Activated CD4-positive, alpha-beta T cell treated with anti-CD3 and anti-CD28 coated beads, Interleukin-2, amount 50 U/mL, for 1 hour (primary cell): Measurements from ENCODE around the gene FSTL4.

Experiments used
- DNase-seq: peaks from one replicate; pipeline ENCODE4 v3.0.0-alpha.2; 2020

FSTL4 gene

DNA sequence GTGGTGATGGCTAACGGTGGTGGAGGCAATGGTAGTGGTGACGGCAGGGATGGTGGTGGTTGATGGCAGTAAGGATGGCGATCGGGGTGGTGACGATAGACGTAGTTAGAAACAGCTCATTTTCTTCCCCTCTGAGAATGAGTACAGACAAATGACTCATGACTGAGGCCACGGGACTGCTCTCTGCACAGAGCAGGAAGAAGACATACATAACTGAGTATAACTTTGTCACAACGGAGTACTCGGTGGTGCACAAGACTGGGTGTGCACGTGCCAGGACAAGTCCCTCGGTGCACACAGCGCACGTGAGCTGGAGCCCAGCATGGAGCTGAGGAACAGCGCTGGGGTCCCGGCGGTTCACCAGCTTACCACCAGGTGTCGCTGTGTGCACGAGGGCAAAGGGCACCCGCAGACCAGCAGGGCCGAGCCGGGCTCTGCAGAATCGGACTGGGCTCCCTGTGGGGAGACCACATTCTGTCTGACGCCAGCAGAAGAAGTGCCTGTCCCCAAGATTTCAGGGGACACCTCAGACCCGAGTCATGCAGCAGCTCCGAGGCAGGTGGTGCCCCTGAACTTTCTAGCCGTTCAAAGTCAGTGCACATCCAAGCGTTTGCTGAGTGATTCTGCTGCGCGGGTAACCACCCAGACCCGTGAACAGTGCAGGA lies 188.6 kb downstream of the FSTL4 start:
- DNase-seq = peak; percentile 66

DNA sequence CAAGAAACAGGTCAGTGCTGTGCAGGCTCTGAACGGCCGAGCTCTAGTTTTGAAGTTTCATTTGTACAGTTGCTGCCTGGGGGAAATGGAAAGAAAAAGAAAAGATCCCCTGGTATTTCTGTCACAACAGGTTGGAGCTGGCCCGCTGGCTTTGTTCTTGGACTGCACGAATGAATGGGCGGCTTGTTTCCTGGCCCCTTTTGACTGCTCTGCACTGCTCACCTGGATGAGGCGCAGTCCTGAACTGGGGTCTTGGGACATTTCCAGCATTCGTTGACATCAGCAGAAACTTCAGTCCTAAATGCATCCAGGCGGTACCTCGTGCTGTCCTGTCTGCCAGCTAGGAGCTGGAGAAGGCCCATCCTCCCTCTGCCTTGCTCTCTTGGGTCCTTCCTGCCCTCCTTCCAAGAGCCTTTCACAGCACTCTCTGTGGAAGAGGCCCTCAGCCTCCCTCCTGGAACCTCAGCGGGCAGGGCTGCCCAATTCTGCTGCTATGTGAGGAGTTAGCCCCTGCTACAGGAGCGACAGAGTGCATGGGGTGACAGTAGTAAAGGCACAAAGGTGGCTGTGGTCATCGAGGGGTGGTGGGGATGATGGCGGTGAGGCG lies 189.2 kb downstream of the FSTL4 start:
- DNase-seq = no peak

DNA sequence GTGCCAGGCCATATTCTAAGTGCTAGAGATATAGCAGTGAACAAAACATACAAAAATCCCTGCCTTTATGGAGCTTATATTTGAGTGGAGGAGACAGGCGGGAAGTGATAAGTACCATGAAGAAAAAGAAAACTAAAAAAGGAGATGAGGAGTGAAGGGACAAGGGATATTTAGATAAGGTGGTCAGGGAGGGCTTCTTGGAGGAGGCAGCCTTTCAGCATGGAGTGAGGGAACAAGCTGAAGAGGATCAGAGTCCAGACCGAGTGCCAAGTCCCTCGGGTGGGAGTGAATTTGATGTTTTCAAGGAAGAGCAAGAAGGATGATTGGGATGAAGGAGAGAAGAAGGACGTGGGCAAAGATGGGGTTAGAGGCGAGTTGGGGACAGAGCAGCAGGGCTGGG lies 190.5 kb downstream of the FSTL4 start:
- DNase-seq = no peak

DNA sequence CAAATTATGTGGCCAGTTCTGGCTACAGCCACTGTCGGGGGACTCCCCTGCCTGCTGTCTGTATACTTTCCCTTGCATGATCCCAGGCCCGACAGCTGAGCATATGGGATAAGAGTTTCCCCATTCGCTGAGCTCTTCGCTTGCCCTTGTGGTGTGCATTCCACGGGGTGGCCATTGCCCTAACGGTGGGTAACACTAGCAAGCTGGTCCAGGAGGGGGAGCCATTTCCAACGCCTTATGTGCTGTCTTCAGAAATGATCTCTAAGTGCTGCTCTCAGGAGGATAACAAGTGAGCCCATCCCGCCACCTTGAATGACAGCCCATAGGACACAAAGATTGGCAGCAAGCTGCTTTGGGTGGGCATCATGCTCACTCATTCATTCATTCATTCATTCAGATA lies 190.9 kb downstream of the FSTL4 start:
- DNase-seq = no peak

DNA sequence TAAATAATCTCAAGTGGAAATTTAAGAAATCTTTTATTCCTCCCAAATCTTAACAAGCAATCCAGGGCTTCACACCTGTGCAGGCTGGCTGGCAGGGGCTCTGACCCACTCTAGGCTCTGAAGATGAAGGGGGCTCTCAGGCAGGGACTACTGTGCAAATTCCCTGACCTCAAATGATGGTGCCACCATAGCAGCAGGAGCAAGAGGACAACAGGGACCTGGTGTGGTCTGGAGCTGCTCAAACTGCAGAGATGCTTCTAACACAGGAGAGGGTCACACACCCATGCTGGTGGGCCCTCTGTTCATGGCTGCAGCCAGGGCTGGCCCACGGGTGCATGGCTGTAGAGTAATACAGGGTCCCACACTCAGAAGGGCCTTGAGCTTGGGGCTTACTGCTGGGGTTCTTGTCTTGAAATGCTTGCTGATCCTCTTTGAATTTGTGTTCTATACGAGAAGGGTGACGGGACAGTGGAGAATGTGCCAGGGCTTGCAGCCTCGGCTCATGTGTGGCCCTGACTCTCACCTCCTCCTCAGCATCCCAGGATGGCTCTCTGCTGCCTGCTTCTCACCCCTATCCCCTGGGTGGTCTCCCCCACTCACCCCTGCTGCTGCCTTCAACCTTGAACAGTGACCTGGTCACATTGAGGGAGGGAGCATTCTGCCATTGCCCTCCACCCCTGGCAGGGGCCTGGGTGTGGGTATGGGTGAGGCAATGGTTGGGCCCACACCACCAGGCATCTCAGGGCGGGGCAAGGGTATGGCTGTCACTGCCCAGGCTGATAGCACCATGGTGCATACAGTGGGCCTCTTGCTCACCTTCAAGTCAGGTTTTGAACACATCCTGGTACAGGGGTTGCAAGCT lies 191.7 kb downstream of the FSTL4 start:
- DNase-seq = no peak

DNA sequence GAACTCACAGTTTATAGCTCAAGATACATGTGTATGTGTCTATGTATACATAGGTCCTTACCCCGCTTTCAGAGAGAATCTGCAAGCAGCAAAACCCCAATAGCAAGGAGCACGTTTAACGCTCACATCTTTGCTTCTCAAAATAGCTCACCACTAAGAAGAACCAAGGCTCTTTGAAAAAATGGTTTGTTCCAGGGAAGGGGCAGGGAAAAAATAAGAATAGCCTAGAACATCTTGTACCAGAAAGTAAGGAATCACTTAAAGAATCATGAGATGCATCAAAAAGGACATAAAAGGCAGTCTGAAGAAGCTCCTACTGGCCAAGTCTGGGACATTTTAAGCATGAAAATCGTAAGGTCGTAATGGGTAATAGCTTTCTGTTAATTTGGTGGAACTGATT lies 196.4 kb downstream of the FSTL4 start:
- DNase-seq = no peak

DNA sequence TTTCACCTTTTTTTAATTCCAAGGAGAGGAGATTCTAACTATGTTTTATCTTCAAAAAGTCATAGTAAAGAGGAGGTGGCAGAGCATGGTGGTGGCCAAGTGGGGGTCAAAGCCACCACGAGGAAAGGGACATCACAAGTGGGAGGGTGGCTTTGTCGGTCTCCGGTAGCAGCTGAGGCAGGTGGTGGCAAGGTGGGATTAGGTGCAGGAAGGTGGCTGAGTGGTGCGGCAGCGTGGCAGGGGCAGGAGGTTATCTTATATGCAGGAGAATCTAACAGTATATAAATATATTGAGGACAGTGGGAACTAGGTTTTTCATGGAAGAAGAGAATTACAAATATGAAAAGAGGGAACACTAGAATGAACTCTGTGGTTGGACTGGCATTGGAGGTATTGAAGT lies 196.8 kb downstream of the FSTL4 start:
- DNase-seq = no peak

DNA sequence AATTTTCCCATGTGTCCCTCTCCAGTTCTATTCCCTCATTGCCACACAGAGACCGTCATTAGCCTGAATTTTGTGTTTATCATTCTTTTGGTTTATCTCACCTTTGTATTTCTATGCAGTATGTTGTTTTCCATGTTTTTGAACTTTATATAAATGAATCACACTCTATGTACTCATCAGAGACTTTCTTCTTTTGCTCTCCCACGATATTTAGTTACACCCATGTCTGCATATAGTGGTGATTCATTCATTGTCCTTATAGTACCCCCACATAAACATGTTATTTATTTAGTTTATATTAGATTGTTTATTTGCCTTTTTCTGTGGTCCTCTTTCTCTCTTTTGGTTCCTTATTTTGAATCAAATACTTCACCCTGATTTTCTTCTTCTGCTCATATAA lies 199.7 kb downstream of the FSTL4 start:
- DNase-seq = no peak

DNA sequence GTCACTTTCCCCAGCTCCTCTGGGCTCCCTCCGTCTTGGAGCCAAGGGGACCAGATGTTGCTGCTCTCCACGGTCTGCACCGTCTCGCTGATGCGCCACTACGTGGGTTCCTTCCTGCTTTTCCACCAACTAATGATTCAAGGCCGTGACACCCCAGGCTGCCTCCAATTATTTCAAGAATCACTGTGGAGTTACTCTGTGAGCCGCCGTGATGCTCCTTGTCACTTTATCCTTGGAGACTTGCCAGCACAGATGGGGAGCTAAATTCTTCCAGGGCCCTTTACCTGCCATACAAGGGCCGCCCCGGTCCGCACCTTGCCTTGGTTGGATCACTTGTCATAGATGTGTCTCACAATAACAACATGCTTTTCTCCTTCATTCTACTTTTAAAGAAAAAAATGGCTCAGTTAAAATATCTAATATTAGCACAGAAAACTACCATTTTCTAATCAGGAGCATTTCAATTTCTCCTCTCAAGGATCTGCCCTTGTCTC lies 202.0 kb downstream of the FSTL4 start:
- DNase-seq = no peak

DNA sequence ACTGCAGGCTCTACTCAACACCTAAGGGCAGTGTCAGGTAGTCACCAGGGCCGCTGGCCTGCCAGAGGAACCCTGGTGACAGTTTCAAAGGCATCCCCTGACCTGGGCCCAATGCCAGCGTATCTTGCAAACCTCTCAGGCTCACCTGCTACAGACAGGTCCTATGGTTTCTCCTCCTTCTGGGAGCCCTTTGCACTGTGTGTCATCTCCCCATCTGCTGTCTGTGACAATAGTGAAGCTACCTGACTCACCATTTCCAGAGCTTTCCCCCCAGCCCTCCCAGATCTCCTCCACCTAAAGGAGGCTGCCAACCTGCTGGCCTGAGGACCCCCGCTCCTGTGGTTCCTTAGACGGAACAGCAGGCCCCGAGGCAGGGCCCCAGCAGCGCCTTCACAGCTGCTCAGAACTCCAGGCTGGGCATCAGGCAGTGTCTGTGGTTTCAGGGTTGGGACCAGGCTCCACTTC lies 203.1 kb downstream of the FSTL4 start:
- no peak for DNase-seq

DNA sequence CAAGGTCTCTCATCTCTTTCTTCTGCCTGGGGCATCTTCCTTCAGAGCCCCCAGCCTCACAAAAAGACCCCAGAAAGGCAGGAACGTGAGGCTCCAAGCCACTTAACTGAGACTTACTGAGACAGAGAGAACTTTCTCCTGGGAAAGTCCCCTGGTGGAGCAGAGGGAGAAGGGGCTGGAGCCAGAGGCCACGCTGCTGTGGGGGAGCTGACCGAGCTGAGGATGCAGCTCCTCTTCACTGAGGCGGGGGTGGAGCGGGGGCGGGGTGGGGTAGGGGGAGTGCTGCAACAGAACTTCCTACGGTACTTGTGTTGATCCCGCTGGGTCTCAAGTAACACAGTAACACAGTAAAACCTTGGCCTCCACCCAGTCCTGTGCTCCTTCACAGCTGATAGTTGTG lies 204.0 kb downstream of the FSTL4 start:
- no peak for DNase-seq

DNA sequence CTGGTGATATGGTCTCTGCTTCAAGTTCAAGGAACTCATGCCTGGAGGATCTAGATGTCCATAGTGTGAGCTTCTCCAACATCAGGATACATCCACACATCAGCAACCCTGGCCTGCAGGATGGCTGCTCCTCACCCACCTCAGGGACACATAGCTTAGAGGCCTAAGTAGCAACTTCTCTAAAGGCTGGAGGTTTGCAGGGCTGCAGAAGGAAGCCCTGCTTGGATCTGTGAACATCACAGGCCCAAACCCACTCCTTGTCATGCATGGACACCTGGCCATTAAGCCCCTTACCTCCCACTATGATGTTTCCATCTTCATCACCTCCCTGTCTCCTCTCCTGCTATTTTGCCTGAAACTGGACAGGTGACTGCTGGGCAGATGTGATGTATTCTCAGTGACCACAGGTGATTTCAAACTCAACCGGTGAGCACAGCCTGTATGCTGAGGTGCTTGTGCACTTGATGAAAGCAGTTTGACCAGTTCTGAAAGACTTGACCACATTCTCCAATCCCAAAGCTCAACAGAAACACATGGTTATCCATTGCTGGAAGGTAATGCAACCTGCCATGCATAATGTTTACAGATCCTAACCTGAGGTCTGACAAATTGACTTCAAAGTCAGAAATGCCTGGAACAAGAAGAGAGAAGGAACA lies 205.2 kb downstream of the FSTL4 start:
- DNase-seq = no peak

DNA sequence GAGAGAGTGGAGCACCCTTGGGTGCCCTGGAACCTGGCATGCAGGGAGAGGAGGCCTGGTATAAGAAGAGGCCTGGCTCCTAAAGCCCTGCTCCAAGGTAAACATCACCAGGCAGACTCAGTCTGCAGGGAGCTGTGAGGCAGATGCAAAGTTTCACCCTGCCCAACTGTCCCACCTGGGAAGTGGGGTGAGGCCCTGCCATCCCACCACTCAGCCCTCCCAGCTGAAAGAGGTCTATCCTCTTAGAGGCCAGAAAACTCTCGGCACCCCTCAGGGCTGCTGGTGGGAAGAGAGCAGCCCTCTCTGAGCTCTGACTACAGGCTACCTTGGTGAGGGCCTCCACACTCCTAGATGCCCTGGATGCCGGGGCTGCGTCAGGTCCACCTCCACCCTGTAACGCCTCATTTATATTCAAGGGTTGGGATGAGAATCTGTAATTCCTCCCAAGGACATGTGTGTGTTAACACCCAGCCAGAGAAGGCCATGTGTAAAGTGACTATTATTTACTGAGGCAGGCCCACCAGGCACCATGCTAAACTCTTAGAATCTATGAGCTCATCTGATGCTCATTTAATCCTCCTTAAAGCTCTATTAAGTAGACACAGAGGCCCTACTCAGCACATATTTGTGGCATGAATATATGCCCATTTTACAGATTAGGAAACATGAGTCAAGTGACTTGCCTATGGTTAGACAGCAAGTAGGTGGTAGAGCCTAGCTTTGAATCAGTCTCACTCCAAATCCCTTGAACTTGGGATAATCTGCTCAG lies 205.9 kb downstream of the FSTL4 start:
- no peak for DNase-seq

DNA sequence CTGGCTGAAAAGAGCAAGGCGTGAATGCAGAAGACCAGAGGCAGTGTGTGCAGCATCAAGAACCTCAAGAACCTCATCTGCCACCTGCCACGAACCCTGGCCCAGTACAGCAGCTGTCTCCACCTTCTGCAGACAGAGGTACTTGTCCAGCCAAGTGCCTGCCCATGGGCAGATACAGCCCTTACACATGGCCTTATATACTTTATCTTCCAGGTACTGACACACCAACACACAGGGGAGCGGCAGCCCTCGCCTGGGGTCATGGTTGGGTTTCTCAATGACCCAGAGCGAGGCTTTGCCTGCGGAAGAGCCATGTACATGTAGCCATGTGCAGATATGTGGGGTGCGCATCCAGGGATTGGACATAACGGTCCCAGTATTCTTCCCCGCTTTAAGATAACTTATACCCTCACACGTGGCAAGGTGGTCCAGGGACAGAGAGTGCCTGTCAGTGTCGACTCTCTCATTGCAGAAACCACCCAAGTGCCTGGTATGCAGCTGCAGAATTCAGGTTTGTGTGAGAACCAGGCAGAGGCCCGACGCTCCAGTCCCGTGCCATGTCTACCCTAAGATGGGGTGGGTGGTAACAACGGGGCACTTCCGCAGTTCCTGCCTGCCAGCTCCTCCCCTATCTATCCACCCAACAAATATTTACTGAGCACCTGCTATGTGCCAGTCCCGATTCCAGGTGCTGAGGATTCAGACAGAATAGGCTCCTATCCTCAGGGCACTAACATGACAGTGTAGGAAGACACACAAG lies 206.9 kb downstream of the FSTL4 start:
- no peak for DNase-seq

DNA sequence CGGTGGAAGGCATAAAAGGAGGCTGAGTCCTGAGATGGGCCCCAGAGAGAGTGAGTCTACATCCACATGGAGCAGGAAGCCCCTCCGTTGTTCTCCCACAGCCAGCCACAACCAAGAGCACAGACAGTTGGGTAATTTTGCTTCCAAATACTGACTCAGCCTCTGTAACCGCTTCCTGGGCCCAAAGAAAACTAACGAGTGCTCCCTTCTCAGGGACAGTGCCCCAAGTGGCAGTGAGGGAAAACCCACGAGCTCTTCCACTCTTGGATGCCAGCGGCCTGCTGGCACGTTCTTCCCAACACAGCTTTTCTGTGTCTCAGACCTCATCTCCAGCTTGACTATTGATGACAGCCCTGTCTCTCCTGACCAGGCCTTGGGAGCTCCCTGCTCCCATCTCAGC lies 207.6 kb downstream of the FSTL4 start:
- no peak for DNase-seq

DNA sequence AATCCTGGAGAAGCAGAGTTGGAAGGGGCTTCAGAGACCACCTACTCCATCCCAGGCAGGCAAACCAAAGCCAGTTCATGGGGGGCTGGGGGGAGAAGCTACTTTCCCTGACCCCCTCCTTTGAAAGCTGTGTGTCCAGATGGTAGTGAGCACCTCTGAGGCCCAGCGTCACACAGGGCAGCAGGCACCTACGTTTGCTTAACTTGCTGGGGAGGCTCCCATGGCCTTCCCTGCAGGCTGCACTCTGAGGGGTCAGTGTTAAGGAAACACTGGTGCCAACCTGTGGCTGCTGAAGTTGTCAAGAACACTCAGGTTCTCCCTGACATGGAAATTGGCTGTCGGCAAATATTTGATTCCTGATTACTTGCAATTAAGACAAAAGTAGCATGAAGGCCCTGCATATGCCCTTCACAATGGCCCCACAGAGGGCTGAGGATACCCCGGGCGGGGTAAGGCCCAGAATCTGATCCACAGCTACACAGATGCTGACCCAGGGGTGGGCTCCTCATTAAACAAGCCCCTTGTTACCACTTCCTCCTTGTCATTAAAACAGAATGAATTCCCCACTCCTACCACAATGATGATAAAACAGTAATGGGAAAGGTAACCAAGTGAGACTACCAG lies 208.5 kb downstream of the FSTL4 start:
- DNase-seq = no peak

DNA sequence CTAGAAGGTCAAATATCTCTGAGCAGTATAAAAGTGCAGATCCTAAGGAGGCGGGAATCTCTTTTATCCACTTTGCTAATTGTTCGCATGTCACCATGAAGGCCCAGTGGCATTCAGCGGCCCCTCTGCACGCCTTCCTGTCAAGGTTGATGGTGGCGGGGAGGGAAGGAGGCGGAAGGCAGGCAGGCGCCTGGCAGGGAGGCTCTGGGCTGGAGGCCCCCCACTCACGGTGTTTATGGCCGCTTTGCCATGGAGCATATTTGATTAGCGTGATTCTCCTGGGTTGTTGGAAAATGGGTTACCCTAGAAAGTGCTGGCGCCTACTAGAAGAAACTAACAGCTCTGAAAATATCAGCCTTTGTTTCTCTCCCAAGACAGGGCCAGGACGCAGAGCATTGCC lies 209.6 kb downstream of the FSTL4 start:
- no peak for DNase-seq

DNA sequence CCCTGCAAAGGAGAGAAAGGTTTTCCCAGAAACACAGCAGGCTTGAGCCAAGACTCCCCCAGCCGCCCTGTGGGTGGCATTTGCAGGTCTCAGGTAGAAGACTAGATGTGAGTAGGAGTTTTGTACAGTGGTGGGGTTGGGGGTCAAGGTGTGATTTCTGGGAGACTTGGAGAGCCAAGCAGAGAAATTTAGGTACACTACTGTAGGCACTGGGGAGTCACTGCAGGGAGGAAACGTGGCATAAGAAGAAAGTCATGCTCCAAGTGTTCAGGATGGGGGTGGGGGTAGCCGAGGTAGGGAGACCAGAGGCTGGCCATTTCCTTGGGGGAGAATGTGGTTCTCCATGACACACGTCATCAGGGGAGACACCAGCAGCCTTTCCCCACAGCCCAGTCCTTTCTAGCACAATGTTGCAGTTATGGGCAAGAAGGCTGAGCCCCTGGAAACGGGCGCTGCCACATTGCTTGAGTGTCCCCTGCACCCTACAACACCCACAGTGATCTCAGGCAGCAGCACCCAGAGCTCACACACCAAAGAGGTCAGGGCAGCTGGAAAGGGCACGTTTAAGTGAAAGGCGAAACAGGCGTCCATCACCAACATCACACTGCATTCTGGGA lies 210.5 kb downstream of the FSTL4 start:
- DNase-seq = no peak

DNA sequence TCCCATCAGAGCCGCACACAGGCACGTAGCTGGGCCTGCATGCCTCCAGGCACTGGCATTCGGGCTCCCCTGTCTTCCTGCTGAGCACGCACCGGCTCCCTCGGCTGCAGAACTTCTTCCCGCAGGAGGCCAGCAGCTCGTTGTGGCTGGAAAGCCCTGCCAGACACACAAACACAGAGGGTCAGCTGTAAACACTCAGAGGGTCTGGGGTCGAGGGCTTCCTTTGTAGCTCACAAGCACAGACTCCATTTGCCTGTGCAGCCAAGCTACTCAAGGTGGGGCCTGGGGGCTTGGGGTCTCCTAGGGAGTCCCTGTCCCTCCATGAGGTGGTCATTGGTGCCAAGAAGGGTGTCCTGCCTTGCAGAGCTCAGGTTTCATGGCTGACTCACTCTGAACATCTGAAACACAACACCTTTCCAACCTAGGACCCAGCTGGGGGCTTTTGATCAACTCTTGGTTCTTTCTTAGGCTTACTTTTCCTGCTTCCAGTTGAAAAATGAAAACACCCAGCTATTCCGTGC lies 211.4 kb downstream of the FSTL4 start:
- no peak for DNase-seq

DNA sequence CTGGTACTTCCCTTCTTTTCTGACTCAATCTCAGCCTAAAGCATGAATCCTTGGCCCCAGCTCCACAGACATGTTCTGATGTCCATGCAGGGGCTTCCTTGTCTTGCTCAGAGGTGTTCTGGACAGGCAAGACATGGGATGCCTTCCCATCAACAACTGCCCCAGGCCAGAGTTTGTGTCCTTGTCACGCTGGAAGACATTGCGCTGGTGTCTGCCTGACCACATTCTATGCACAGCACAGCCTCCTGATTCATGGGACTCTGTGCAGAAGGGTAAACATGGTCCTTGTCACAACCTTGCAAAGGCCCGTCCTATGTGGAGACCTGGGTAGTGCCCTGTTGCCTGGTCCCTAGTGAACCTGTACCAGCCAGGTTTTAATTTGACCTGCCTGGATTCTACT lies 212.2 kb downstream of the FSTL4 start:
- no peak for DNase-seq
